GM10847 (cell line): Measurements from ENCODE around the gene GATA6.

Experiments
- POLR2A ChIP-seq: IDR thresholded peaks from 2 replicates; pipeline ENCODE4 v1.6.1; 2011; ENCODE audit not compliant: insufficient read length; ENCODE audit errors: extremely low read depth

The GATA6 gene

GRCh38 chr18:22163416-22164161 lies 5.8 kb upstream of the GATA6 start:
- no peak for TF ChIP-seq POLR2A

DNA sequence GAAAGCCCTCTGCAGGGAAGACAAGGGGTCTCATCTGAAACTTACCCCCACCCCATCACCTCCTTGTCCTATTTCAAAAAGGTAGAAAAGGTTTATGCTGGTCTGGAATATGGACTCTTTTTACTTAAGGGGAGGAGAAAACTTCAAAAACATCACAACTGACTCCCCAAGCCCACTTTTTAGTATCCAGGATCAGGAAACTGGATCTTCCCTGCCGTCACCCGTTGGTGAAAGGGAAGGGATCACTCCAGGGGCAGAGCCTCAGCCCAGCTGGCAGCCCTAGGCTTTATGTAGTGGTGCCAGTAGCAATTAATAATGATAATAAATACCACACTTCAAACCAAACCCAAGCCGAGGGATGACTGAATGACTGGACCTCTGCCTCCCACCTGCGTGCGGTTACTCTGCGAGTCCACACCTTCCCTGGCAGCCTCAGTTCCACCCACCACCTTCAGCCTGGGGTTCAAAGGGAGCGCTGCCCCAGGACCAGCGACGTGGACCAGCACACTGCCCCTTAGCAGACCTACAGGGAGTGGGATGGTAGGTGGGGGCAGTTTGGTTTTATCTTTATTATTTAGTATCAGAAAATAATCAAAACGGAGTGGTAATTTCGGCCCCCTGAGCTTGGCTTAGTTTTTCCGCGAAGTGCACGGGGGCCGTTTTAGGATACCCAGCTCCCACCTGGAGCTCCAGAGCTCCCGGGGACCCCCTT lies 4.9 kb upstream of the GATA6 start:
- no peak for TF ChIP-seq POLR2A

DNA sequence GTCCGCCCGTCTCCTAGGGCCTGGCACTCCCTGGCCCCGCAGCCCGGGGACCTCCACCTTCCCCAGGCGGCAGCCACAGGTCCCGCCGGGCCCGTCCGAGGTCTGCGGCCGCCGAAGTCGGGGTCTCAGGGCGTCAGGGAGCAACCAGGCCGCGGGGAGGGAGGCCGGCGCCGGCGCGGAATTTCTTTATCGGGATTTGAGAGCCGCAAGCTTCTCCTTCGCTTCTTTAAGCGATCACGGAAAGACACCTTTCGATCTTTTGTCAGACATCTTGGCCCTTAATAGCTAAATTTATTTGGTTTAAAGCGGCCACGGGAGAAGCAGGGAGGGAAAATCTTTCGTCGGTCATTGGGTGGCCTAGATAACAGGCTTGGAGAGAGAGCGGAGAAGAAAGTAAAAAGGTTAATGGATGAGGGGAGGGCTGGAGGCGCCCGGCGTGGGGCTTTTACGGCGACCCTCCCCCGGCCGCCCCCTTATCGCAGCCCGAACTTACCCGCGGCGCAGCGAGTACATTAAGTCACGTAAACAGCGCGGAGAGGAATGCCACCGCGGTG lies 4.3 kb upstream of the GATA6 start:
- TF ChIP-seq POLR2A = no peak

DNA sequence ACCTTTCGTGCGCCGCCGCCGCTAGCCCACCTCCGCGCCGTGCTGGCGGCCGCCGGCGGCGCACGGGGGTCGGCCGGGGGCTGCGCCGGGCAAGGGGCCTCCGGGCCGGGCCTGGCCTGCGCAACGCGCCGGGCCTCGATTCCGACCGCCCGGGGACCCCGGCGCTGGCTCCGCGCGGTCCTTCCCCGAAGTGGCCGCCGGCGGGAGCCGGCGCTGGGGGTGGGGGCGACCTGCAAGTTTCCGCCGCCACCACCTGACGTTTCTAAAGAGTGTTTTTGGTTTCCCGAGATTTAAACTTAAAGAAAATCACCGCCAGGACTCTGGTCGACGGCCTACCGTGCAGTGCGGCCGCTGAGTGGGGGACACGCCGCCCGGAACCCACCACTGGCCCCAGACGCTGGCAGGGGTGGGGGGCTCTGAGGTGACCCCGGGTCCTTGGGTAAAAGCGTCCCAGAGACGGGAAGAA lies 3.8 kb upstream of the GATA6 start:
- no peak for TF ChIP-seq POLR2A

DNA sequence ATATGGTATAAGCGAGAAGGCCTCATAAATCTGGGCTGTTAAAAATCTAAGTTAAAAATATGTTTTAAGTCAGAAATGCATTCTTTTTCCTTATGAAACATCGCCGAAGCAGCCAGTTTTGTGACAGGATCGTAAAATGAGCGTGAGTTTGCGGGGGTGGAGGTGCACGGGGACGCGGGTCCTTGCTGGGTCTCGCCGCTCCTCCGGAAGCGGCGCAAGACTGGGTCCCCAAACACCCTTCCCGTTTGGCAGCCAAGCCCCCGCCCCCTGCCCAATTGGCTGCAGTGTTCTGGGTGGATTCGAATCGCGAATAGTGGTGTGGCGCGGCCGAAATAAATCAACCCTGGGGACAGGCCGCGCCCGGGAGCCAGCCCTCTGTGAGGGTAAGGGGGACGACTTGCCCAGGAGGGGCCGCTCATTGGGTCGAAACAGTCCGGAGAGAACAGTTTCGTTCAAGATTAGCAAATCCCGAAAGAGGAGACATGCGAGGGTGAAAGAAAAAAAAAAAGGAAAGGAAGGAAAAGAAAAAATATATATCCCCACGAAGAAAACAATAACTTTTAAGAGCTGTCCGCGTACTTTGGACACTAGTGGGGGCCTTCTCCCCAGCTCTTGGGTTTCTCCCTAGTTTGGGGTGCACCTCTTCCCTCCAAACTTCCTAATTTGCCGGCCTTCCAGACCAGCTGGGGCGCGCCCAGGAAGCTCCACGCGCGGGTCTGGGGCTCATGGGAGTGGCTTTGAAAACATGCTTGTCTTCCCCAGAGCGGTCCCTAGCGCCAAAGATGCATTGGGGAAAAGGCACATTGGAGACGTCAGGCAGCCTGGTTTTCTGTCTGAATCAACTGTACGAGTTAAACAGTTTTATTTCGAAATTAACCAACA lies 3.1 kb upstream of the GATA6 start:
- no peak for TF ChIP-seq POLR2A

DNA sequence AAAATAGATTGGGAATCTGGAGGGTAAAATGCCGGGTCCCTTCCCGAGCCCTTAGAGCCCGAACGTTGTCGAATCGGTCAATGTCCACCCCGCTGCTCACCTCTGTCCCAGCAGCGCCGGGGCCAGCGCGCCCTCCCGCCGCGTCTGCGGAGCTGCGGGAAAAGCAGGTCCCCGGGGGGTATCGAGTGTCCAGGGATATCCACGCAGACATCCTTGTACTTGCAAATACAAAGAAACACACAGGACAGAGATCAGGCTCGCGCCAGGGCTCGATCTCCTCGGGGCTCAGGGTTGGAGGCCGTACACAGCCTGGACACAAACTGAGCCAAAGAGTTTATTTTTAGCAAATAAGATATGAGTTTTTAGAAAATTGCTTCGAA lies 2.3 kb upstream of the GATA6 start:
- TF ChIP-seq POLR2A = no peak

DNA sequence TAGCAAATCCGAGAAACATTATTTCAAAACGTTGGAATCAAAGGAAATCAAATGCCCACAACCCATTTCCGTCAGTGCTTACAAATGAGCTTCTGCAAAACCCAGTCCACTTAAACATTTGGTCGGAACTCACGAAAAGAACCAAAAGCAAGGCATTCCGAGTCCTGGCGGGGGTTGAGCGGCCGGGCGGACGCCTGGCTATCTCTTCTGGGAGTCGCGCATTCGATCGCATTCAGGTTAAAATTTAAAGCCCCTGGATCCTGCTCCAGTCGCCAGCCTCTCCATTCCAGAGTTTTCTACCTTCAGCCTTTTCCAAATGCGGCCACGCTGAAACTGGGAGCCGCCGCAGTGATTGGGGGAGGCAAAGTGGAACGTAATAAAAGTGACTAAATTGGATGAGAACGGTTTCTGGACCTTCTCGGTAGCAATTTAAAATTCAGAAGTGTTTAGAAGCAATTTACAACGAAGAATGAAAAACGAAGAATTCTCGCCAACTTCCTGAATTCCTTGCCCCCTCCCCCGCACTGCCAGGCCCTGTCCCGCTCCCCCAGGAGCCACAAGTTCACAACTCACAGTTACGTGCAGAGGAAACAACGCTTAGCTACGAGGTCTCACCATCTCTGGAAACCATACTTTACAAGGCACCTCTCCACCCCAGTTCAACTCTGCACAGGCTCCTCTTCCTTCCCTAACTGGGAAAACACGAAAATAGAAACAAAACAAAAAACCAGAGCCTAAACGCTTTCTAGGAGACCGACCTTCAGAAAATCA lies 1.7 kb upstream of the GATA6 start:
- TF ChIP-seq POLR2A = no peak

- TF ChIP-seq POLR2A = no peak
Observed at GRCh38 chr18:22168360-22168921, 948 bp upstream of the GATA6 start.

DNA sequence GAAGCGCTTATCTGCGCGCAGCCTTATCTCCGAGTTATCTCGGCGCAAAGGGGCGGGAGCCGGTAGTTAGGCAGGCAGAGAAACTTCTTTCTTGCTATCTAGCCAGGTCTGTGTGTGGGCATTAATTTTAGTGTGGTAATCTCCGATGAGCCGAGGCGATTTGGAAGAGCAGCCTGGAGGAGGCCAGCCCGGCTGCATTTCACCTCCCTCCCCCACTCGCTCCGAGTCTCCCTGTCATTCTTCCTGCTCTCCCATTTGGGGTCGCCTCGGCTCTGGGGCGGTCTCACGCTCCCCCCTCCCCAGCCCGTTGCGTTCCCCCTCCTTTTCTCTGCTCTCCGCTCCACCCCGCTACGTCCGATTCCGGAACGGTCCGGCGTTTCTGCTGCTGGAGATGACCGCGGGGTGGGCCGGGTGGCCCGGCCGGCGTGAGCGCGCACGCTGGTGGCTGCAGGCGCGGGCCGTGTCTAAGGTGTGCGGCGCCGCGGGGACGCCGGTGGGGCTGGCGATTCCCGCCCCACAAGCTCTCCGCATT lies 566 bp downstream of the GATA6 start:
- TF ChIP-seq POLR2A = no peak

GRCh38 chr18:22170421-22171257 lies 1.2 kb downstream of the GATA6 start:
- TF ChIP-seq POLR2A = no peak

- no peak for TF ChIP-seq POLR2A
Observed at GRCh38 chr18:22171258-22172119, 2.1 kb downstream of the GATA6 start.

GRCh38 chr18:22172120-22172582 lies 2.8 kb downstream of the GATA6 start:
- no peak for TF ChIP-seq POLR2A
